ENCODE measurements around the gene SLC2A2.

GRCh38 chr3:171001957-171002694, 24.4 kb downstream of the SLC2A2 start:
- TF ChIP-seq CTCF (IDR thresholded peaks at IDR 0.05; ENCODE audit: poor library complexity) (no peak), EZH2 (IDR thresholded peaks at IDR 0.05; ENCODE audit: borderline replicate concordance) (no peak), EZH2phosphoT487 (IDR thresholded peaks at IDR 0.05; ENCODE audit: low read depth, severe bottlenecking, unreplicated experiment) (no peak)
